SW480 (cell line): ENCODE results near the gene NPAS3.

Experiments
- DNase-seq: peaks from one replicate; pipeline ENCODE4 v3.0.0-alpha.2; 2016; ENCODE audit warnings: low spot score

NPAS3 gene

GRCh38 chr14:33381717-33382116 lies 443.0 kb downstream of the NPAS3 start:
- no peak for DNase-seq

- no peak for DNase-seq
These were observed 447.5 kb downstream of the NPAS3 start for GRCh38 chr14:33386140-33386539.

- no peak for DNase-seq
These were observed 448.1 kb downstream of the NPAS3 start for GRCh38 chr14:33386781-33387180.

- no peak for DNase-seq
These were observed 451.7 kb downstream of the NPAS3 start for GRCh38 chr14:33390335-33390734.

GRCh38 chr14:33393231-33393894 lies 454.7 kb downstream of the NPAS3 start:
- DNase-seq: no peak

DNA sequence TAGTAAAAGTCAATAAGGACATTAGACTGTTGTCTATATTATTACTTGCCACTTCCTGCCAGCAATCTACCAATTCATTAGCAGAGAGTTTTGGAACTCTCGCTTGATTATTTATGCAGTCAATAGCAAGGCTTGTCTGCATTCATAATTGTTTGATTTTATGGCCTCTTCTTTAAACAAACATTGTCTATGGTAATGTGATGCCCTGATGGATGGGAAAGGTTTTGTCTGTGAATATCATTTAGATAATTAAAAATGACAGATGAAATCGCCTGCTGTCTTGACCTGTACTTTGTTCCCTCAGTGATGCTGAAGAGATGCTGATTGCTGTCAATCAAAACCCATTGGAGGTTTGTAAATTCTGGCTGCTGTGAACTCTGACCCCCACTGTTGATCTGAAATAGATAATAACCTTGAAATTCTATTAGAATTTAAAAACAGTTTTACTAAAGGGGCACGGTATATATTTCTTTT lies 455.3 kb downstream of the NPAS3 start:
- no peak for DNase-seq

DNA sequence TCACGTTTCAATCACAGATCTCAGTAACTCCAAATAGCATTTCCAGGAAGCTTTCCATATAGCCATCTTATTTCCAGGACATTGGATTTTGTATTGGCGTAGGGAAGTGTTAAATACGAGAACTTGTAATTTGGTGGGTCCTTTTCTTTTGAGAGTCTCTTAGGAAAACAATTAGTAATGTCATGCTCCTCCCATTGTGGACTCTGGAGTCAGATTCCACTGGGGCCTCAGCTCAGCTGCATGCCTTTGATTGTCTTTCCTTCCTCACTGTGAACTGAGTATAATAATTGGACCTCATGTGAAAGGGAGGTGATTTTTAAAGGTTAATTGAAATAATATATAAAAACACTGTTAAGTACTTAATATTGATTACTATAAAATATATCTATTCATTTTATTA lies 462.6 kb downstream of the NPAS3 start:
- no peak for DNase-seq

- DNase-seq: no peak
These were observed 463.9 kb downstream of the NPAS3 start for GRCh38 chr14:33402604-33403003.

DNA sequence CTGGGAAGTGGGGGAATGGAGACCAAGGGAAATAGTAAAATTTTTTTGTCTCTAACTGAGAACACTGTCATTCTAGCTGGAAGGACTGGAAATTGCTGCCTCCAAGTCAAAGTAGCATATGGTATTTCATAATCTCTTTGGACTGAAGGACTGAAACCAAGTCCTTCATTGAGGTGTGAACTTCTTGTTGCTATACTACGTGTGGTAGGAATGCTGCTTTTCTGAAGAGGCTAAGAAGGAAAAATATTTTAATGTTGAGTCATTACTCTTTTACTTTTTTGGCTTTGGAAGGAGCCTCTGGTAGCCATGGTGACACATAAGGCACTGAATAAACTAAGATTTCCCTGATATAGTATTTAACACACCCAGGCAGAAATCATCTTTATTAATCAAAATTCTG lies 465.4 kb downstream of the NPAS3 start:
- DNase-seq: no peak

DNA sequence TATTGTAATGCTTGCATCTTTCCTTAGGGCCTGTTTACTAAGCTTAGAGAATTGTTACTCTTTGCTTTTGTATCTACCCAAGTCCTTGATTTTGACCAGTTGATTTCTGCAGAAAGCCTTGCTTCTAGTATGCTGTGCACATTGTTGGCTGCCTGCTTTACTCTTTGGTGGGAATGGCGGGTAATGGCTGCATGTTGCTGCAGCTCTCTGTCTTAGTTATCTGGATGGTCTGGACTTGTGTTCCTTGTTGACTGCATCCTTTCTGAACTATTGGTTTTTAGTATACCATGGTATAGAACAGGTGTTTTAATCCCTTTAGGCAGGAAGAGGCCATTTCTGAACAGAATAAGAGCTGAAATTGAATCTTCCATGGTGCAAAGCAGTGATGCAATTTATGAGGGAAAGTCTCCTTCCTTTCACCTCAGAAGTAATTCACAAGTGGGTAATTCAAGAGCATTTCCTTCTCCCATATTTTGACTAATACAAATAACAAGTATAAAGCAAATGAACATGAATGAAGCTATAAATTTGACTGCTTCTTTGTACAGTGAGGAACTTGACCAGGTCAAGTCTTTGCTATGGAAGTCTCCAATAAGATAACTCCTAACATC lies 466.4 kb downstream of the NPAS3 start:
- no peak for DNase-seq

GRCh38 chr14:33406766-33407165 lies 468.1 kb downstream of the NPAS3 start:
- no peak for DNase-seq

GRCh38 chr14:33408291-33408690 lies 469.6 kb downstream of the NPAS3 start:
- no peak for DNase-seq

DNA sequence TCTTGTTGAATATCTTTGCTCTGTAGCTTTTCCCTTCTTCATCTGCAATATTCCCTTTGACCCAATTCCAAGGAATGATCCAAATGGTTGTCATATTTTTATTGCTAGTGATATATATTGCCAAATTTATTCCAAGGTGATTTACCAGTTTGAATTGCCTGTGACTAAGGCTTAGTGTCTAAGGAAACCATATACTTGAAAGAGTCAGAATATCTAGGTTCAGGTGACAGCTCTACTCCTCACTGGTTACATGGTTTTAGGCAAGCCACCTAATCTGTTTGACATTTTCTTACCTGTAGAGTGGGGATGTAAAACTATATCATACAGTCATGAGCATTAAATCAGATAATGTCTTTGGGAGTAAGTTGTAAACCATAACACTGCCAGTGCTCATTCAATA lies 473.8 kb downstream of the NPAS3 start:
- DNase-seq: no peak

DNA sequence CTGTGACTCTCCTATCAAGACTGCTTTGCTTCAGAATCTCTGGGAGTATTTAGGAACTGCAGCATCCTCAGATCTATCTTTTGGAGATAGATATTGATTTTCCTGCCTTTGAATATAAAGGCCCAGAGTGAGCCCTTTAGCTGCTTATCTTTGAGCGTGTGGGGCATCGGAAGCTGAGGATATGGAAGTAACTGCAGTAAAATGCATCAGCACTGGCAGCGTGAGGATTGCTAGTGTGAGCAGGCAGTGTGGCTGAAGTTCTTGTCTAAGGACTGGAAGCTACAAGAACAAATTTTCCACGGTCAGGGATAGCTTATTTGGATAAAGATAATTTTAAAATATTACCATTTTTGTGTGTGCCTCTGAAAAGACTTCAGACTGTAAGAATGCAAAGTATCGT lies 474.7 kb downstream of the NPAS3 start:
- no peak for DNase-seq

- DNase-seq: no peak
These were observed 475.4 kb downstream of the NPAS3 start for GRCh38 chr14:33414041-33414440.

GRCh38 chr14:33420051-33420627 lies 481.5 kb downstream of the NPAS3 start:
- DNase-seq: no peak

GRCh38 chr14:33430414-33431035 lies 491.8 kb downstream of the NPAS3 start:
- no peak for DNase-seq

- peak; percentile 25 for DNase-seq
These were observed 493.8 kb downstream of the NPAS3 start for GRCh38 chr14:33432407-33433023.

DNA sequence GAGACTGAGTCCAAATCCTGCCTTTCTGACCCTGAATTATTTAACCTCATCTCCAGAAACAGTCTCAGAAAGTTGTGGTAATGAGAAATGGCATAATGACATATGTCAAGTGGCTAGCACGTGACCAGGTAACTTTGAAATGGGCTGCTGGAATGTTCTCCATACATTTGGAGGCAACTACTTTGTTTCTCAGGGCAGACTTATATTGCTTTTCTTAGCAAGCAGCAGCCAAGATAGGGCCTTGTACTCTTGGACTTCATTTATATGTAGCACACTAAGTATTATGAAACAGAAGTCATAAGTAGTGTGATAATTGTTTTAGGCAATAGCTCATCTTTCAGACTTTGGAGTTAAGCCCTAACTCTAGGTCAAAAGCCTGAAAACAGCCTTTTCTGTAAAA lies 494.7 kb downstream of the NPAS3 start:
- no peak for DNase-seq

DNA sequence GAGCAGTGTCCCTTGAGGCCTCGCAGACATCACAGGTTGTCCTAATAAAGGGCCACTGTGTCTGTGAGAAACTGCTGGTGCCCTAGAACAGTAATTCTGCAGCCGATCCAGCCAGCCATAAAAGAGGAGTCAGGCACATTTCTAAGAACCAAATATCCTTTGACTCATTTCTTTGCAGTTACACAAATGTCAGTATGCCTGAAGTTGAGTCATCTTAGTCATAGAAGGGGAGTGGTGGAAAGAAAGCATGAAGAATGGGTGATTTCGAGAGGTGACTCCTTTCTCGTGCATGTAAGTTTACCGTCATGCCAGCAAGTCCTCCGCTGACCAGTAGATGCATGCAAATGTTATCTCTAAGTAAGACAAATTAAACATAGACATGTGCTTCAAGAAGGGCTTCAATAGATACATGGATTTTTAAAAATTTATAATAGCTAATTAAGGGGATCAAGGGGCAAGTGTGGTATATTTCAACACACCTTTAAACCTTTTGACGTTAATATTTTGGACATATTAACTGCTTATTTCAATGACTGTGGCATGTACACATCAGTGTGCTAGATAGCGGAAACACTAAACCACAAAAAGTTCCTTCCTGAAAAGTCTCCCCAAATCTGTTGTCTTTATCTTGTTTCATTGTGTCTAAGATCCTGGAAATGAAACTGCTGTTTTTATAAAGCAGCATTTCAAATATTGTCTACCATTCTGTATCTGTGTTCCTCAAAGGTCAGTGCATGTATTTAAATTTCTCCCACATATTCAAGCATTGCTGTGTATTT lies 497.4 kb downstream of the NPAS3 start:
- no peak for DNase-seq

DNA sequence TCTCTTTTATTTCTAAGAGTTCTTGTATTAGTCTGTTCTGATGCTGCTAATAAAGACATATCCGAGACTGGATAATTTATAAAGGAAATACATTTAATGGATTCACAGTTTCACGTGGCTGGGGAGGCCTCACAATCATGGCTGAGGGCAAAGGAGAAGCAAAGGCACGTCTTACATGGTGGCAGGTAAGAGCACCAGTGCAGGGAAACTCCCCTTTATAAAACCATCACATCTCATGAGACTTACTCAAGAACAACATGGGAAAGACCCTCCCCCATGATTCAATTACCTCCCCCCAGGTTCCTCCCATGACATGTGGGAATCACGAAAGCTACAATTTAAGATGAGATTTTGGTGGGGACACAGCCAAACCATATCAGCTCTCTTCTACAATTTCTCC lies 503.0 kb downstream of the NPAS3 start:
- no peak for DNase-seq

GRCh38 chr14:33444136-33444535 lies 505.5 kb downstream of the NPAS3 start:
- no peak for DNase-seq
